DMS114 treated with DMSO at 0.1 percent for 48 hours (cell line): Measurements from ENCODE around the gene ST8SIA6.
"Not testable (repeated sequence)": the region's sequence is repeated elsewhere in the genome, so short reads cannot be mapped to it uniquely, and the experiment has no call there.

Experiments used
- DNase-seq: peaks from one replicate; lab custom pipeline; 2025; ENCODE audit not compliant: unreplicated experiment; lab: John Stamatoyannopoulos, UW

ST8SIA6 gene

DNA sequence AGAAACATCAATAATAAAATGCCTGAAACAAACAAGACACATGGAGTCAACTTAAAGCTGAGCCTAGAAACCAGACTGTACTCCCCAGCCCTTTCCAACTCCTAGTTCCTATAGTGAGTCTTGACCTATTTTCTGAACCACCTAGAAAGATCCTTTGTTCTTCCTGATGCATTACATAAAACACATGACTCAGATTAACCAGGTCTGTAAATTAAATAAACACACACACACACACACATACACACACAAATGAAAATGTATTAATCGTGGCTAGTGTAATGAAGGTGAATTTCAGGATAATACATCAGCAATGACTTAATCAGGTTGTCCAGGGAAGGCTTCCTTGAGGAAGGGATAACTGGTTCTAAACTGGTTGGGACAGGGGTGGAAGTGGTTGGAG lies 104.7 kb downstream of the ST8SIA6 start:
- no peak for DNase-seq

DNA sequence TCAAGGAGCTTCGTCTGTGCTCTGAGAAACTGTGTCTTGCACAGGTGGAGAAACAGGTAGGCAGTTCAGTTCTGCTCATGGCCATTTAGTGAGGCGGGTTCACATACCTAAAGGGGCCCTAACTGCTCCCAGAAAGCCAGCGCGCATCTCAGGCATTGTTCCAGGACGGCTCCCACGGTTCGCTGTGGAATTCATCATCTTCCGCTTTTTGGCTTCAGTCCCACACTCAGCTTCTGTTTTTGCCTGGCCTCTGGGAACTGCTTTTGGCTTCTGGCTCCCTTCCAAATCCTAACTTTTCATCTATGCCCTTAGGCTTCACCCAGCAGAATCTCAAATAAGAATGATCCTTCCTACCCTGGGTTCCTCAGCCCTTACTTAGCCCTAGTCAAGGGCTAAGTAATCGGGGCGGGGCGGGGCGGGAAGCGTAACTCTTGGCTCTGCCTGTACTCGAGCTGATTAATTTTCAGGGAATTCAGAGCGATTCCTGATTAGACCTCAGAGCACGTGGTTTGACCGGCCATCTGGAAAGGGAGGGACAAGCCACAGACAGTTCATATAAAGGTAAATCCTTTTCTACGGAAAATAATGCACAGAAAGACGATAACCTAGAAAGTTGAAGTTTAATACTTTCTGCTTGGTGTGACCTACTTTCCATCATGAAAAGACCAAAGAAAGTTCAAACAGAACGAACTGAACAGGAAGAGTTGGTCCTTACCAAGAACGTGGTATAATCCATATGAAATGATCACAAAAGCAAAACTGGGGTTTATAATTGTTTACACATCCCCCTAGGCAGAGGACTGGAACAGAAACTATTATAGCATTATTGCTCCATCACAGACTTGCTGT lies 105.7 kb downstream of the ST8SIA6 start:
- no peak for DNase-seq

DNA sequence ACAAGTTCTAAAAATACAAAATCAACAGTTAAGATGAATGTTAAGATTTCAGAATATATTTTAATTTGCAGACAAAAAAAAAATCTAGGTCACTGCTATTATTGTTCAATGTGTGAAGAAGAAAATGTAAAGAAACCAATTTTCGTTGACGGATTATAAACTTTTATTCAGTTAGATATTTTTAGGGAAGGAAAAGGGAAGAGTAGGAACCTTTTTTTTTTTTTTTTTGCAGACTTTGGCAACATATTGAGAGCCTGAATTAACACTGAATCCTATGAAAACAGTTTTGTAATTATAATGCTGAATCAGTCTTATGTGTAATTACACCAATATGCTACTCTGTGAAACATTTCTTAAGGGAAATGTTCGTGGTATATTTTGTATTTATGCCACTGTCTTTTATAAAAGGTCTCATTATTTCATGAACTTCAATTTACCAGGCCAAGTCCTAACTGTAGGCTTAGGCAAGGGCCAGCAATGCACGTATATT lies 106.3 kb downstream of the ST8SIA6 start:
- DNase-seq: no peak

DNA sequence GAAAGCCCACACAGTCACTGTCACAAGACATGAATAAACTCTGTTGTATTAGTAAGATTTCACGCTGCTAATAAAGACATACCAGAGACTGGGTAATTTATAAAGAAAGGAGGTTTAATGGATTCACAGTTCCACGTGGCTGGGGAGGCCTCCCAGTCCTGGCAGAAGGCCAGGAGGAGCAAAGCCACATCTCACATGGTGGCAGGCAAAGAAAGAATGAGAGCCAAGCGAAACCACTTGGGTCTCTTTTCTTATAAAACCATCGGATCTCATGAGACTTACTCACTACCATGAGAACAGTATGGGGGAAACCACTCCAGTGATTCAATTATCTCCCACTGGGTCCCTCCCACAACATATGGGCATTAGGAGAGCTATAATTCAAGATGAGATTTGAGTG lies 110.2 kb downstream of the ST8SIA6 start:
- DNase-seq: no peak

DNA sequence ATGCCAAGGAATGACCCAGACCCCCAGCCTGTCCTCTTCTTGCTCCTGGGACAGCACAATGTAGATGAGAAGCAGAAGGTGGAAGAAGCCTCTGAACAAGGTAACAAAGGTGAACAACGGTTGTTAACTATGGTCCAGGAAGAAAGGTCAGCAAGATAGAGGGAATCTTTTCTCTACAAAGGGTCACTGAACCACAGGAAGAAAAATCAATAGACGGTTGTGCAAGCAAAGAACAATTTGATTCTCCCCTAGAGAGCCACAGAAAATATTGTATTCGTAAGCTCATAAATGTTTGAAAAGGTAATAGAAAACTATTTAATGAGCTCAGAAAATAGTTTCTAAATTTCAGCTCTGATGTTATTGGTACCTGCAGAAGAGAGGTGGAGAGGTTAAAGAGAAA lies 111.3 kb downstream of the ST8SIA6 start:
- no peak for DNase-seq

DNA sequence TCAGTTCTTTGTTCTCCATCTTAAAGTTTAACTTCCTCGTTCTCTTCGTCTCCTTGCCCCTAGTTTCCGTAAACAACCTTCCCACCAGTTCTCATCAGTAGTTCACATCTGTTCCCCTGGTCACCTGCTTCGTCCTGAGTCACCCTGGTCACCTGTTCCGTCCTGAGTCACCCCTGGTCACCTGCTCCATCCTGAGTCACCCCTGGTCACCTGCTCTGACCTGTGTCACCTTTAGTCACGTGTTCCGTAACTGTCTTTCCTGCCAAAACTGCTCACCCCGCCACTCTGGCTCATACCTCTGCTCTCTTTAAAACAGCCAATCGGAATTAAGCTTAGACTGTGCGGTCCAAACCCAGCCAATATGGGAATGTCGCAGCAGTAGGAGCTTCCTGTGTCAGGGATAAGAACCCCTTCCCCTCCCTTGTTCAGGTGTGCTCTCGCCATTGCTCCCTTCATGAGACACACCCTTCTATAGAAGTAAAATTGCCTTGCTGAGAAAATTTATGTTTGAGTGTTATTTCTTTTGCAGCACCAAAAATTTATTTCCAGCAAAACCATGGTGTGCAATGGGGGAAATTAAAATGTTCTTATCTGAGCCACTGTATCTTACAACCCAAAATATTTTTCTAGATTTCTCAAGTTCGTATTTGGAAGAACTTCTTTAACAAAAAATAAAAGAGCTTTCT lies 114.1 kb downstream of the ST8SIA6 start:
- no peak for DNase-seq

DNA sequence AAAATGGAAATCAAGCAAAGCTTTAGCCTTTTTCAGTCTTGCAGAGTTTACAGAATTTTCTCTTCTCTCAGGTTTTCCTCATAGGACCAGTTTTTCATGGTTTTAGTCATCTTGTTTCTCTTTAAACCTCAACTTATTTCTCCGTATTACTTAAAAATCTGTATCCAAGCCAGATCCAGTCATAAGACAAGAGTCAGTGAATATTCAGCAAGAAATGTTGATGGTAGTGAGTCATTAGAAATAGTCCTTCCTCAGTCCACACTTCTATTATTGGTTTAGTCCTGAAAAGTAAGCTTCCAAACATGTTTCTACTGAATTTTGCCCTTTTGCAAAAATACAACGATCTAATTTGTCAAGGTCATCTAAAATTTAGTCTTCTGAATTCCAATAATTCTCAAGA lies 119.3 kb downstream of the ST8SIA6 start:
- DNase-seq: no peak

DNA sequence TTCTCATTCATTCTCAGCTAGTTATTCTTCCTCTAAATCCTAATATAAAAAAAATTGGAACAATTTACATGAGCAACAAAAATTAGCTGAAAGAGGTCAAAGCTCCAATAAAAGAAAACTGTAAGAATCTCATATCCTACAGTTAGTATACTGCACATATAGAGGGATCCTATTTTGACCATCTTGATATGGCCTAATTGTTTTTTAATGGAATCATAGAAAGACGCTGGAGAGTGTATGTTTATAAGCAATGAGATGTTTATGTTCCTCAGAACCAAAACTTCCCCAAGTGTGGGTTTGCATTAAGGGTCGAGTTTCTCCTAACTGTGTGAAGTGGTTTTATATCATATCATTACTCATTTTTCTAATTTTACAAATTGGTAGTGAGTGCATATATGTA lies 123.9 kb downstream of the ST8SIA6 start:
- no peak for DNase-seq

DNA sequence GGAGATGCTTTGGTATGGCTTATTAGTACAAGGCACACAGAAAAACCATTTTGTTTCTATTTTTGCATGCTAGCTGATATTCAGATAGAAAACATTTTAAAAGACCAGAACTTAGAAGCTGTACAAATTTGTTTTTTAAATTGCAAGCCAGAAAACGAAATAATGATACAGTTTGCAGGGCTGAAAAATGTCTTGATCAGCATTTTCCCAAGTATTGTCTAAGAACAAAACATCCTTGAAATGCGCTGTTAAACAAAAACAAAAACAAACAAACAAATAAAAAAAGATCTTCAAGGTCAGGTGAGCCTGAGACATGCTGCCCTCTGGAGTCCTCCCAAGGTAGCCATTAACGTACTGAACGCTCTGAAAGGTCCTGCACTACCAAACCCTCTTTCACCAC lies 128.0 kb downstream of the ST8SIA6 start:
- no peak for DNase-seq

DNA sequence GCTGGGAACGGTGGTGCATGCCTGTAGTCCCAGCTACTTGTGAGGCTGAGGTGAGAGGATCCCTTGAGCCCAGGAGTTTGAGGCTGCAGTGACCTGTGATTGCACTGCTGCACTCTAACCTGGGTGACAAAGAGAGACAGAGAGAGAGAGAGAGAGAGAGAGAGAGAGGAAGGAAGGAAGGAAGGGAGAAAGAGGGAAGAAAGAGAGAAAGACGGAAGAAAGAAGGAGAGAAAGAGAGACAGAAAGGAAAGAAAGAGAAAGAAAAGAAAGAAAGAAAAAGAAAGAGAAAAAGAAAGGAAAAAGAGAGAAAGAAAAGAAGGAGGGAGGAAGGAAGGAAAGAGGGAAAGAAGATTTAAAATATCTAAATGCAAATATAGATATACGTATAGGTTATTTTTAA lies 132.4 kb downstream of the ST8SIA6 start:
- DNase-seq: not testable (repeated sequence)

DNA sequence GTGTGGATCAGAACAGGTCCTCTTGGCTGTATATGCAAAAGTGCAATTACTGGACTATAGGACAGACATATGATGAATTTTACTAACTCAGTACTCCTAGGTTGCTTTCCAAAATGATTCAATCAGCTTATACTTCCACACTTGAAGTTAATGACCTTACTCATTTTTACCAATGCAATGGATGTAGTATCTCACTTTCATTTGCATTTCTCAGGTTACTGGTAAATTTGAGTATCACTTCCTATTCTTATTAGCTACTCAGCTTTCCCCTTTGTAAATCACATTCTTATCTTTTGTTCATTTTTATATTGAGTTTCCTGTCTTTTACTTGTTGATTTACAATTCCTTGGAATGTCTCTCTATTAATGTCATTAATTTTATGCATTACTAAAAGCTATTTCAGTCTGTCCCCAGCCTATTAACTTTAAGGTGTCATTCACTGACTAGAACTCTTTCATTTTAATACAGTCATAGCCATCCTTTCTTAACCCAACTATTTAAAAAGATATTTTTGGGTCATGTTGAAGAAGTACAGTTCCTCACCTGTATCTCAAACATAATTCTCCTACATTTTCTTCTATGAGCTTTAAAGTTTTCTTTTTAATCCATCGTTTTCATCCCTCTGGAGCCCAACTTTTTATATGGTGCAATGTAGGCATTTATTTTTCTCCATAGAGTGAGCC lies 137.8 kb downstream of the ST8SIA6 start:
- DNase-seq: no peak

DNA sequence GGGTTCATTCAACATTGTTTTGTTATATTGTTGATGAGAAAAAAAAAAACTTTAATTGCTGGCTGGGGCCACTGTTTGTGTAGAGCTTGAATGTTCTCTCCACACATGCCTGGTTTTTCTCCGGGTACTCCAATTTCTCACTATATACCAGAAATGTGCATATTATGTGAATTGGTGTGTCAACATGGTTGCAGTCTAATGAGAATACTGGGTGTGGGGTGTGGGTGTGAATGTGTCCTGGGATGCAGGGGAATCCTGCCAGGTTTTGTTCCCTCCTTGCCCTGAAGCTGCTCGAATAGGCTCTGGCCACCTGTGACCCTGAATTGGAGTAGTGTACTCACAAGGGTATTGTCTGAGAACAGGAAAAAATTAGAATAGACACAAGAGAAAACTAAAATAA lies 145.0 kb downstream of the ST8SIA6 start:
- no peak for DNase-seq

DNA sequence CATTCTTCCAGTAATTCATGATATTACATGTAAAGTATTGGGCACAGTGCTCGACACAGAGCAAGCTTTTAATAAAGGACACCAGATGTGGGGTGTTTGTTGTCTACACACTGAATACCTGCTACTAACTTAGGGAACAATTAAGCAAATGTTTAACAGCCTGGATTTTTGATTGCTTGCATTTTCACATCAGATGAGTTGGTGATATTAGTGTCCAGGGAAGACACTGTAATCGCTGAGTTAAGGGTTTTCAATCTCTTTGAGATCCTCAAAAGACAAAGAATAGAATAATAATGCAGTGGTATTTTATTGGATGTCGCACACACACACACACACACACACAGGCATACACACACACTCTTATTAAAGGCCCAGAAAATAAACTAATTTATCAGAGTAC lies 147.3 kb downstream of the ST8SIA6 start:
- no peak for DNase-seq

DNA sequence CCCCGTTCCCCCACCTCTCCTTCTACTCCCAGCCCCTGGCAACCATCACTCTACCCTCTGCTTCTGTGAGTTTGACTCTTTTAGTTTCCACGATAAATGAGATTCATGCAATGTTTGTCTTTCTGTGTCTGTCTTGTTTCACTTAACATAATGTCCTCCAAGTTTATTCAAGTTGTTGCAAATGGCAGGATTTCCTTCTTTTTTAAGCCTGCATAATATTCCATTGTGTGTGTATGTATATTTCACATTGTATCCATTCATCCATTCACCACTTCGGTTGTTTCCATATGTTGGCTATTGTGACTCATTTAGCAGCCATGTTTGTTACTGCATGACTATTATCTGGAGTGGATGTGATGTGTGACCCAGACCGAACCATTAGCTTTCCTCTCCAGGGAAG lies 162.0 kb downstream of the ST8SIA6 start:
- no peak for DNase-seq

DNA sequence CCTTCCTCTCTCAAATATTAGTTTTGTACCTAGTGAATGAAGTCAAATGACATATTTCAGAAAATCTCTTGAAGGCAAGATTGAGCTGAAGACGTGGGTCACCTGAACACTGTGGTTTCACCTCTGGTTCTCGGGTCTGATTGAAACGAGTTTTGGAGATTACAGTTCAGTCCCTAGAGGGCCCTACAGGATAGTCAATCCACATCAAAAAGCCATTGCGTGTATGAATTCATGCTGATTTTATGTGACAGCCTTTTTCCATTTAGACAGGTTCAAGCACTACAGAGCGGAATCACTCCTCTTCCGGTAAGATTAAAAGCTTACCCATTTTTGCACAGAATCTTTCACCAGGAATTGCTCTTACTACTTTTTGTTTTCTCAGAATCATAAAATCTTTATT lies 164.2 kb downstream of the ST8SIA6 start:
- peak; percentile 9 for DNase-seq

DNA sequence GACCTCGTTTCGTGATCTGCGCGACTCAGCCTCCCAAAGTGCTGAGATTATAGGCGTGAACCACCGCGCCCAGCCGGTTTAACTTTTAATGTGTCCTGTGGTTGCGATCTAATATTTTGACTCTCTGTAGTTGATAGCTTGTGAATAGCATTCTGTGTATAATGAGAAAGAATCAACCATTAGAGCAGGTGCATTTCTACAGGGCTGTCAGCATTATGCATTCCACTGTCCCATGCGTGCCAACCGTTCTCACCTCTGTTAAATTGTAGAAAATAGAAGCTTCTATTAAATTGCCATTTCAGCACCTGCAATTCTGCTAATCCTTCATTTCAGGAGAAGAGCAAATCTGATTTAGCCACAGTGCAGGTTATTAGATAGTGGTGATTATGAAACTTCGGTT lies 164.6 kb downstream of the ST8SIA6 start:
- no peak for DNase-seq

DNA sequence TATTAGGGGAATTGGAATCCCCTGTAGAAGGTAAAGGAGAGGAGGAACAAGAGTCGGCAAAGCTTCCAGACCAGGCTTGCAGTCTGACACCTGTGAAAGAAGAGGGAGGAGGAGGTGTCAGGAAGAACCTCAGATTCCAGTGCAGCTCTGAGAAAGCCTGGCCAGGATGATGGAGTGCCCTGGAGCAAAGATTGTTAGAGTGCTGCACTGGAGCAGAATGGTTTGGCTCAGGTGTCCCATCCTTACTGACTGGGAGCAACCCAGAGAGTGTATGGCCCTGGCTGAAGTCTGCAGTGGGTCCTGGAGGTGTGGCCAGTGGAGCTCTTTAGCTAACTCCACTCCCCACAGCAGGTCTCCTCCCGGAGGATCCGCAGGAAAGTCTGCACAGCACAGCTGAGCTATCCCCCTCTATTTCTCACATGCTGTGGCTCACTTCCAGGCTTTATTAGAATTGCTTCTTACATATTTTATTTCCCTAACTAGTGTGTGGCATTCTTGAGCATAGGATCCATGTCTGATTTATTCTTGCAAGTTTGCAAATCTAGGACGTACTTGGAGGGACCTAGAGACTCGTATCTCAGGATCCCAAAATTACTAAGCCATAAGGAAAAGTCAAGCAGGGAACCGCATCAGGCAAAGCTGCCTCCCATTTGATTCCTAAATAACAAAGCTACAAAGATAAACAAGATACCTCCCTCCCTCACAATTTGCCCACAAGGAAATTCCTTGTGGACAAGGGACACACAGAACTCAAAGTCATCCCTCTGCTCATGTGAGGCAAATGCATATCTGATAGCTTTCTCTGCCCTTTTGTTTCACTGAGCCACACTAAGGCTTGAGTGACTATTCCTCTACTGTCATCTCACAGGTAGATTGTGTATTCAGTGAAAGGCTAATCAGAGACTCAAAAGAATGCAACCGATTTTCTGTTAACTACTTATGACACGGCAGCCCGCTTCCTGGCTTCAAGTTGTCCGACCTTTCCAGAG lies 167.5 kb downstream of the ST8SIA6 start:
- DNase-seq: no peak

DNA sequence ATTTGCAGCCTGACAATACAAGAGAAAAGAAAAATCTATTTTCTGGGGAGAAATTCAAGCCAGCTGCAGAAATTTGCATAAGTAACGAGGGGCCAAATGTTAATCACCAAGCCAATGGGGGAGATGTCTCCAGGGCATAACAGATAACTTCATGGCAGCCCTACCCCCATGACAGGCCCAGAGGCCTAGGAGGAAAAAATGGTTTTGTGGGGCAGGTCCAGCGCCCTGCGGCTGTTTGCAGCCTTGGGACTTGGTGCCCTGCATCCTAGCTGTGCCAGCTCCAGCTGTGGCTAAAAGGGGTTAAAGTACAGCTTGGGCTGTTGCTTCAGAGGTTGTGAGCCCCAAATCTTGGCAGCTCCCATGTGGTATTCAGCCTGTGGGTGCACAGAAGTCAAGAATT lies 172.1 kb downstream of the ST8SIA6 start:
- no peak for DNase-seq

DNA sequence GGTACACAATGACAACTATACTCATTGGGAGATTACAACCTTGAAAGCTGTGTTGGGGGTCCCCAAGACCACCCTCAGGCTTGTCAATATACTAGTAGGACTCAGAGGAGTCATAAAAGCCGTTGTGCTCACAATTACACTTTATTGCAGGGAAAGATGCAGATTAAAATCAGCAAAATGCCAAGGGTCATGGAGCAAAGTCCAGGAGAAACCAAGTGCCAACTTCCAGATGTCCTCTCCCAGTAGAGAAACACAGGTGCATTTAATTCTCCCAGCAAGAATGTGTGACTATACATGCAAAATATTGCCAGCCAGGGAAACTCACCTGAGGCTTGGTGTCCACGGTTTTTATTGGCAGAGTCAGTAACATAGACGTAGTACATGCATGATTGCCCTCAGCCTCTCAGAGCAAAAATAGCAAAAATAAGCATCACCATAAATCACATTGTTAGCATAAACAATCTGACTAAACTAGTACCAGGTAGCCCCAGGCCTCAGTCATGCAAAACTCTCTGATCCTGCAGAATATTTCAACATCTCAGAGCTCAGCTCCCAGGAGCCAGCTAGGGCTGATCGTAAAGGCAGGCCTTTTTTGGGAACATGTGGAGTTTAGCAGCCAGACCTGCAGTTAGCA lies 175.7 kb downstream of the ST8SIA6 start:
- DNase-seq: no peak

DNA sequence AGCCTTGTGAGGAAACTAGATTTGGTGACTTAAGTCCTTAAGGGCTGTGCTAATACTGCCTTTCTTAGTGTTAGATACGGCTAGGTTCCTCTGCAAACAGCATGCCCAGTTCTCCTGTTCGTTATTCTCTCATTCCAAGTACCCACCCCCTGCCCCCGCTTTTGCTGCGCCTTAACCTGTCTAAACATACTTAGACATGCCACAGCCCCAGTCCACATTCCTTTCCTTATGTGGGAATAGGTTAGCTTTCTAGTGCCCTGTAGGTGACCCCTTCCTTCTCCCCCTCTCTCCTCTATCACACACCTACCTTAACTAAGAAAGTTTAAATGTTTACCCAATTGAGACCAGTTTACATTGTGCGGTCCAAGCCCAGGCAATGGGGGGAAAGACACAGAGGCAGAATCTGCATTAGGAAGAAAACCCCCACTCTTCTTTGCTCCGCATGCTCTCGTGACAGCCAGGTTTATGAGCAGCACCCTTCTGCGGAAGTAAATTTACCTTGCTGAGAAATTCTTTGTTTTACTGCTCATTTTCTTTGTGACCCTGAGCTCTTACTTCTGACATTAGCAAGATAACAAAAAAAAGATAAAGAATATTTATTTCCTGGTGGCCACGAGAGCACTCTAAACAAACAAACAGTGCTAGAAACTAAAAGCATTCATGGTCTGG lies 177.5 kb downstream of the ST8SIA6 start:
- DNase-seq: no peak
